Cardiac fibroblast (primary cell): Measurements from ENCODE around the gene C2CD3.

Experiments used
- DNase-seq, 2 donors: peaks; one replicate each; pipeline versions ENCODE4 v3.0.0 to v3.0.0-alpha.2; 2010; ENCODE audit warnings: low read depth in 2 of 2
- H3K4me3 ChIP-seq, 2 donors: replicated peaks in 1 of 2; 1 replicate in 1 of 2; 2 replicates in 1 of 2; pipeline ENCODE4 v1.5.1; 2011; ENCODE audit warnings: low read depth in 2 of 2, low read length in 2 of 2, mild to moderate bottlenecking in 2 of 2, moderate library complexity in 1 of 2
- TF ChIP-seq, protein P1 (sequence below): IDR thresholded peaks from one replicate; pipeline ENCODE4 v1.5.1; 2011; ENCODE audit warnings: low read depth, mild to moderate bottlenecking, low read length, inconsistent platforms

C2CD3 gene

GRCh38 chr11:74203966-74204365 lies 33.2 kb upstream of the C2CD3 start:
- no peak for DNase-seq
- TF ChIP-seq, protein P1, sequence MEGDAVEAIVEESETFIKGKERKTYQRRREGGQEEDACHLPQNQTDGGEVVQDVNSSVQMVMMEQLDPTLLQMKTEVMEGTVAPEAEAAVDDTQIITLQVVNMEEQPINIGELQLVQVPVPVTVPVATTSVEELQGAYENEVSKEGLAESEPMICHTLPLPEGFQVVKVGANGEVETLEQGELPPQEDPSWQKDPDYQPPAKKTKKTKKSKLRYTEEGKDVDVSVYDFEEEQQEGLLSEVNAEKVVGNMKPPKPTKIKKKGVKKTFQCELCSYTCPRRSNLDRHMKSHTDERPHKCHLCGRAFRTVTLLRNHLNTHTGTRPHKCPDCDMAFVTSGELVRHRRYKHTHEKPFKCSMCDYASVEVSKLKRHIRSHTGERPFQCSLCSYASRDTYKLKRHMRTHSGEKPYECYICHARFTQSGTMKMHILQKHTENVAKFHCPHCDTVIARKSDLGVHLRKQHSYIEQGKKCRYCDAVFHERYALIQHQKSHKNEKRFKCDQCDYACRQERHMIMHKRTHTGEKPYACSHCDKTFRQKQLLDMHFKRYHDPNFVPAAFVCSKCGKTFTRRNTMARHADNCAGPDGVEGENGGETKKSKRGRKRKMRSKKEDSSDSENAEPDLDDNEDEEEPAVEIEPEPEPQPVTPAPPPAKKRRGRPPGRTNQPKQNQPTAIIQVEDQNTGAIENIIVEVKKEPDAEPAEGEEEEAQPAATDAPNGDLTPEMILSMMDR = no peak
- no peak overlapping the region for H3K4me3 ChIP-seq

DNA sequence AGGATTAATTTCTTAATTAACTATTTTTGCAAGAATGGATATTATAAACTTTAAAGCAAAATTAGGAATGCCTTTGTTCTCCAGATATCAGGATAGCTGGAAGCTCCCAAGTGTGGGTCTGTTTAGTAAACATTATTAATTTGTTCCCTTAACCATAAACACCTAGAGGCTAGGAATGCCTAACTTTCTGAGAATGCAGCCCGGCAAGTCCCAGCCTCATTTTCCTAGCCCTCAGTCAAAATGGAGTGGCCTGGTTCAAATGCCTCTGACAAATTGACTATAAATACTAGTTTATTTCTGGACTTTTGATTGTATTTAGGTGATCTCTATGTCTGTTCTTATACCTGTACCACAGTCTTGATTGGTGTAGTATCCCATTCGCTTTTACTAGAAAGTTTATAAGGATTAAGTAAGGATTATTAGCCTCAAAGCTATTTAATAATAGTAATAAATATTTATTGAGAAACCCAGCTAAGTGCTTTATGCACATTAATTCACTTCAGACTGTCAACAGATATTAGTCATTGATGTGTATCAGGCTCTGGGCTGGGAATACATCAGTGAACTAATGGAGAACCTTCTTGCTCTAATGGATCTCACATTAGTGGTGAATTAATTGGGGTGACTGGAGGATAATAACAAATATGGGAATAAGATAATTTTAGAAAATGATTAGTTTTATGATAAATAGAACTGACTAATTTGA lies 26.1 kb upstream of the C2CD3 start:
- no peak for DNase-seq
- no peak overlapping the region for H3K4me3 ChIP-seq
- TF ChIP-seq, protein P1 = no peak

DNA sequence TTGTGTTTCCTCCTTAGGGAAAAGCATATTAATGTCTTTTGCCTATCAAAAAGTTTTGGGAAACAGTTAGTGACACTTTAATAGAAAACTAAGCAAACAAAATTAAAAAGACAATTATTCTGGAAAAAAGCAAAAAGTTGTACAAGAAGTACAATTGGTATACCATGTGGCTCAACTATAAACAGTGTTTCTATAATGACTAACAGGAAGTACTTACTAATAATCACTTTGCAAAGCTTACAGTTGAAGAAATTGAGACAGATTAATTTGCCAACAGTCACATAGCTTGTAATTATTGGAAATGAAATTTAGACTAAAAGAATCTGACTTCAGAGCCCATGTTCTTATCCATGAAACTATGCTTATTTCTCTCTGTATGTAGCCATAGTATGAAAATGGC lies 25.0 kb upstream of the C2CD3 start:
- DNase-seq = peak in 1 of 2 donors; percentile 31
- TF ChIP-seq, protein P1 = no peak
- no peak overlapping the region for H3K4me3 ChIP-seq

DNA sequence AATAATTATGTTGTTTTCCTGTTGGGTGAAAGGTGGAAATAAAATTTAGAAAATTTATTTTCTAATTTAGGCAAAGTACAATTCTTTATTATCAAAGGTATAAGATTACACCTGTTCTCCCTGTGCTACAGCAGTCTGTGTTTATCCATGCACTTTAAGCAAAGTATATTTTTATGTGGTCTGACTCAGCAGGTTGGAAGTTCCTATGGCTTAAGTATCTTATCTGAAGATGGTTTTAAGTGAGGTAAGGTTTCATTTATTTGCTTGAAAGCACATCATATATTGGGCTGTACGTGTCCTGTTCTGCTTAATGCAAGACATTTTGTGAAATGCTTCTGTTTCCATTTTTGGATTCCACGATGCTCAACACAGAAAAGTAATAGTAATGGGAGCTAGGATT lies 14.9 kb upstream of the C2CD3 start:
- TF ChIP-seq, protein P1 = no peak
- peak in 1 of 2 donors; percentile 27 for DNase-seq
- no peak overlapping the region for H3K4me3 ChIP-seq

GRCh38 chr11:74185285-74185684 lies 14.5 kb upstream of the C2CD3 start:
- H3K4me3 ChIP-seq = no peak overlapping the region
- DNase-seq = no peak
- TF ChIP-seq, protein P1 = no peak

- DNase-seq = peak in 1 of 2 donors; percentile 24
Observed at GRCh38 chr11:74182635-74183034, 11.8 kb upstream of the C2CD3 start.

More at GRCh38 chr11:74182635-74183034, 11.8 kb upstream of the C2CD3 start:
- TF ChIP-seq, protein P1 = no peak
- H3K4me3 ChIP-seq = no peak overlapping the region
